Muscle of arm (tissue), 12 donors: ENCODE results near the gene MYO7B. TPM values are rescaled to one million over a fixed set of nuclear protein-coding genes. Genes with fewer than 3 reads are reported as not detected.

Source experiments
- DNase-seq: peaks from one replicate; pipeline ENCODE4 v3.0.0-alpha.2; 2013
- polyA plus RNA-seq, 12 donors: library from polyadenylated mRNA; unstranded; fragments of 120-200 nt; gene quantifications; one replicate each; pipeline ENCODE4 v1.2.1, GENCODE V29; 2013; ENCODE audit not compliant: insufficient read length in 12 of 12

MYO7B gene
- polyA plus RNA-seq, 12 donors, result 0.54 to 24.5 (median 0.97) TPM; not detected in 1

DNA sequence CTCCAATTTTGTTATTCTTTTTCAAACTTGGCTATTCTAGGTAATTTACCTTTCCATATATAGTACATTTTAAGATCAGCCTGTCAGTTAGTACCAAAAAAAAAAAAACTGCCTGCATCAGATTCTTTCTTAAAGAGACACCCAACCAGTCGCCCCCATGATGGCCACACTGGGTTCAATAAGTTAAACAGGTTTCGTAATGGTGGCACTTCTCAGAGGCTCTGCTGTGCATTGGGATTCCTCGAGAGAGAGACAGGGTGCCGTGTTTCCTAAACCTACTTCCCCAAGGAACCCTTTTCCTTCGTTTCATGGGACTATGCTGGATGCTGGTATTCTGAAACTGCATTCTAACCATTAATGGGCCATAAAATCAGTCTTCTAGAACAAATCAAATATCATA lies 37.4 kb downstream of the MYO7B start:
- DNase-seq, result no peak

- DNase-seq, result no peak
Measured at GRCh38 chr2:127573298-127573697, 37.8 kb downstream of the MYO7B start.

DNA sequence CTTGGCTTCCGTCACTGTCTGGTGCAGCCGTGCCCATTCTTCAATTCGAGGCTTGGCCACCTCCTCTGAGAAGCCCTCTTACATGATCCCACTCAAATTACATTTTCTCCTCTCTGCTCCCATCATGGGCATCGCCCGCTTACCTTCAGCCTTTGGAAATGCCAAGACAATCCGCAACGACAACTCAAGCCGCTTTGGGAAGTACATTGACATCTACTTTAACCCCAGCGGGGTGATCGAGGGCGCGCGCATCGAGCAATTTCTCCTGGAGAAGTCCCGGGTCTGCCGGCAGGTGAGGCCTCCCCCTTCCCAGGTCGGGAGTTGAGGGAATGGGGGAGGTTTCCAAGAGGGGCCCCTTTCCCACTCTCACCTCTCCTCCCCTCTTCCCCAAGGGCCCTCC lies 38.3 kb downstream of the MYO7B start:
- no peak for DNase-seq

GRCh38 chr2:127574656-127575055 lies 39.2 kb downstream of the MYO7B start:
- DNase-seq, result no peak

GRCh38 chr2:127575185-127575765 lies 39.8 kb downstream of the MYO7B start:
- DNase-seq, result no peak

- no peak for DNase-seq
Measured at GRCh38 chr2:127575941-127576432, 40.5 kb downstream of the MYO7B start.

DNA sequence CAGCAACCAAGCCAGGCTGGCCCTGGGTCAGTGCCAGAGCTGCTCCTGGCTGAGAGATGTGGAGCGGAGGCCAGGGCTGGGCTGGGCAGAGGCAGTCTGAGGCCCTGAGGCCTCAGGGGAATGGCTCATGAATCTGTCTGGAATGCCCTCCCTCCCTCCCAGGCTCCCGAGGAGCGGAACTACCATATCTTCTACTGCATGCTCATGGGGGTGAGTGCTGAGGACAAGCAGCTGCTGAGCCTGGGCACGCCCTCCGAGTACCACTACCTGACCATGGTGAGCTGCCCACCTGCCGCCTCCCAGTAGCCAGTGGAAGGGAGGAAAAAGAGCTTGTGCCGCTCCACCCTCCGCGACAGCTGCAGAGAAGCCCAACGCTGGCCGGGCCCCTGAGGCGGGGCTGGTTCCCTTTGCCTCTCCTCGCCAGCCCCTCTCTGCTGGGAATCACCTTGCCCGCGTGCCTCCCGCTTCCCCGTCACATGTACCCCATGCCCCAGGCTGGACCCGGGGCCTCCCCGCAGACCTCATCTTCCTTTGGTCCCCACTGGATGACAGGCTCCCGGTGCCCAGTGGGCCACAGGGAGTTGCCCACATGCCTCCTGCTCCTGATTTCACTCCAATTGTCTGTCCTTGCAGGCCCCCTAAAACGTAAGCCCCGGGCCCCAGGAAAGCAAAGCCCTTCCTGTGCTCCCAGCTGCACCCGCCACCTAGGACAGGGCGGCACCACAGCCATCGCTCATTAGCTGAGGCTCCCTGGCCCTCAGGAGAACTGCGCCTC lies 41.1 kb downstream of the MYO7B start:
- DNase-seq, result peak; percentile 49

GRCh38 chr2:127577208-127577475 lies 41.7 kb downstream of the MYO7B start:
- no peak for DNase-seq

GRCh38 chr2:127577503-127577902 lies 42.0 kb downstream of the MYO7B start:
- DNase-seq, result no peak

GRCh38 chr2:127577973-127578372 lies 42.5 kb downstream of the MYO7B start:
- no peak for DNase-seq

- no peak for DNase-seq
Measured at GRCh38 chr2:127578411-127578810, 42.9 kb downstream of the MYO7B start.

DNA sequence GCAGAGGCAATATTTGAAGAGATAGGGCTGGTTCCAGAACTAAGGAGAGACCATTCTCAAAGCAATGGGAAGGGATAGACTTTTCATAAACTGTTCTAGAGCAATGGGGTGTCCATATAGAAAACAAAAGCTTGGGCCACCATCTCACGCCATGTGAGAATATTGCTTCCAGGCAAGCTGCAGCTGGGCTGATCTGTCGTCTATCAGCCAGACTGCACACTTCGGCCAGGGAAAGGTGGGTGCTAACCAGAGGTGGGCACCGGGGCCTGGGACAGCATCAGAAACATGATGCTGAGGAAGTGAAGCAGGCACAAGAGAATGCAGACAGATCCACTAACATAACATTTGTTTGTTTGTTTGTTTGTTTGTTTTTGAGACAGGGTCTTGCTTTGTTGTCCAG lies 43.7 kb downstream of the MYO7B start:
- DNase-seq, result no peak

- DNase-seq, result no peak
Measured at GRCh38 chr2:127580167-127581049, 44.9 kb downstream of the MYO7B start.

DNA sequence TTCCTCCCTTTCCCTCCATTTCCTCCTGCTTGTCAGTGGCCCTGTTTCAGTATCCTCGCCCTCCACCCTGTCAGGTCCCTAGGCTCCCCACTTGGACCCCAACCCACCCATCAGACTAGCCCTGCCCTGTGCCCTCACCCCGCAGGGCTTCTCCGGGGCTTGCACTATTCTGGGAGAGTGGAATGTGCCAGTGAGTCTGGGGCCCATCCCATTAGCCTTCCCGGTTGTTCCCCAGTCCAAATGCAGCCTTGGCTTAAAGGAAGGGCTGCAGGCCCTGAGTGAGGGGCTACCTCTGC lies 45.5 kb downstream of the MYO7B start:
- DNase-seq, result no peak

DNA sequence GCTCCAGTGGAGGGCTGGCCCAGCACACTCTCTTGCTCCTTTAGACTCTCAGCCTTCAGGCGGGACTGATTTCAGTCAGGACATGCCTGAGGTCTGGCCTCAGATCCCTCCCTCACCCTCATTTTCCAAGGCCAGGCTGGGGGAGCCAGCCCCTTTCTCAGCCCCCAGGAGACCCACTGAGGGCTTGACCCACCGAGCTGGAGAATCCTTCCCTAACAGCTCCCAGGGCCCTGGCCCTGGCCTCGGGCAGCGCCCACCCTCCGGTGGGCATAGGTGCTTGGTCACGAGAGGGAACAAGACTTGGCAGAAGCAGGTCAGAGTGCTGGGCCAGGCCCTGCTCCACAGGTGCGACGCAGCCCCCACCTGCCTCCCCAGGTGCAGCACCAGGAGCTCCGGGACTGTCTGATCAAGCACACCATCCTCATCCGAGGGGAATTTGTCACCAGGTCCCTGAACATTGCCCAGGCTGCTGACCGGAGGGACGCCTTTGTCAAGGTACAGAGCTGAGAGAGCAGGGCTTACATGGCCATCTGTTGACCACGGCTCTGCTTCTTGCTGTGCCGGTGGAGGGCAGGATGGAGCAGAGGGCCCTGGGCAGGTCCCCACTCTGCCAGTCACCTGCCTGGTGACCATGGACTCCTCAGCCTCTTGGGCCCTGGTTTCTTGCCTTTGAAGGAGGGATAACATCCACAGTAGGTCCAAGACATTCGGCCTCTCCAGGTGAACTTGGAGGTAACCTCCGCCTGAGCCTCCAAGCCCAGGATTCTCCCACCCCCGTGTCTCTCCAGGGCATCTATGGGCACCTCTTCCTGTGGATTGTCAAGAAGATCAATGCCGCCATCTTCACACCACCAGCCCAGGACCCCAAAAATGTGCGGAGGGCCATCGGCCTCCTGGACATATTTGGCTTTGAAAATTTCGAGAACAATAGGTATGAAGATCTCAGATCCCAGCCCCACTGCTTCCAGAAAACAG lies 46.3 kb downstream of the MYO7B start:
- no peak for DNase-seq

DNA sequence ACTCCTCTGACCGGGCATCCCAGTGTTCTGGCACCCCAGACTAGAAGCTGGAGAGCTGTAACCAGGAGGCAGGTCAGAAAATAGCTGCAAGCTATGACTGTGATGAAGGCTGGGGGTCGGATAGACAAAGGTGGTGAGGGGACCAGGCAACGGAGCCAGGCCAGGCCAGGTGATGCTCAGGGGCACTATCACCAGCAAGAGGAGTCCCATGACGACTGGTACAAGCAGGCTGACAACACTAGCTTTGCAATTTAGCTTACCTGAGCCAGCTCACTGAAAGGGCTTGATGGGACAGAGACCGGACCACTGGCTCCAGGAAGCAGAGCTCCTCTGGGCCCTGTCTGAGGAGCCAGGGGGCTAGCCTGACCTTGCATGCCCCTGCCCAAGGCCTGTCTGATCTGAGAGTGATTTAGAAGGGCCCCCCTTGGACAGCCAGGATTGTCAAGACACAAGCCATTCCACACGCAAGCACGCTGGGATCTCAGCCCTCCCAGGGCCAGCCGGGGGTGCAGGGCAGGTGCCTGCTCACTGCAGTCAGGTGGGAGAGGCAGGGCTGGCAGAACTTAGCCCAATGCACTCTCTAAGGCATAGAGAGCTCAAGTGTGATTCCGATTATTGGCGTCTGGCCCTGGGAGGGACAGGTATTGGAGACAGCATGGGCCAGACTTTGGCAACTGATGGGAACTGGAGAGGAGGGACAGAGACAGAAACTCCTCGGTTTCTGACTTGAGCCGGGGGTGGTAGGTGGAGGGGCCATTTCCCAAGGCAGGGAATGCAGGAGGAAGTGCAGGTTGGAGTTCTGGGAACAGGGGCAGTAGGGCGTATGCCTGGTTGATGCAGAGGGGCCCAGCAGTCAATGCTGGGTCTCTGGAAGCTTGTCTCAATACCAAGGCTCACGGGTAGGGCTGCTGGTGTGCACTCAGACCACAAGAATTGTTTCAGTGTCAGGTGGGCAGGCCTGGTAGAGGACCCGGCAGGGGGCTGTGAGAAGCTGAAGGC lies 47.7 kb downstream of the MYO7B start:
- no peak for DNase-seq

GRCh38 chr2:127584047-127584446 lies 48.6 kb downstream of the MYO7B start:
- no peak for DNase-seq

- no peak for DNase-seq
Measured at GRCh38 chr2:127584516-127585033, 49.1 kb downstream of the MYO7B start.

DNA sequence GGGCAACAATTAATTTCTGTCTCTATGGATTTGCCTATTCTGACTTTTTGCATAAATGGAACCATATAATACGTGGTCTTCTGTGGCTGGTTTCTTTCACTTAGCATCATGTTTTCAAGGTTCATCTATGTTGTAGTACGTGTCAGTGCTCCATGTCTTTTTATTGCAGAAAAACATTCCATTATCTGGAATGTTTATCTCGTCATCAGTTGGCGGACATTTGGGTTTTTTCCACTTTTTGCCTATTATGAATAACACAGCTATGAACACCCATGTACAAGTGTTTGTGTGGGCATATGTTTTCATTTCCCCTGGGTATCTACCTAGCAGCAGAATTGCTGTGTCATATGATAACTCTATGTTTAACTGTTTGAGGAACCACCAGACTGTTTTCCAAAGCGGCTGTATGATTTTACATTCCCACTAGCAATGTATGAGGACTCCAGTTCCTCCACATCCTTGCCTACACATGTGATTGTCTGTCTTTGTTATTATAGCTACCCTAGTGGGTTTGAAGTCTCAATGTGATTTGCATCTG lies 49.9 kb downstream of the MYO7B start:
- DNase-seq, result no peak

DNA sequence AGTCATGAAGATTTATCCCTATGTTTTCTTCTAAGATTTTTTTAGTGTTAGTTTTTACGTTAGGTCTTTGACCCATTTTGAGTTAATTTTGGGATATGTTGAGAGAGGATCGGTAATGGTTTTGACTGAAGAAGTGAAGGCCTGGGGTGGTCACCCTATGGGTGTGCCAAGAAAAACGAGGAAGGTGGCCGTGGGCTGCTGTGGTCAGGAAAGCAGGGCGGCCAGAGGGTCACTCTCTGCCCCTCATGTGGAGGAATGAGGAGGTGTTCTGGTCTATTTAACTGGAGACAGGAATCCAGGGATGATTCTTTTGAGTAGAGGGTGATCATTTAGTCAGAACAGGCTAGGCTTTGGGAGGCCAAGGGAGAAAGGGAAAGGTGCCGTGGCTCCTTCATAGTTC lies 50.7 kb downstream of the MYO7B start:
- no peak for DNase-seq
